Measurements from ENCODE around the gene ADCK2.

GRCh38 chr7:140726281-140726680 is 53.5 kb downstream of the ADCK2 start:
- TF ChIP-seq ZNF8 (CRISPR knock-in tag; IDR thresholded peaks at IDR 0.05) (no peak), TOX (CRISPR knock-in tag; IDR thresholded peaks at IDR 0.05; ENCODE audit: borderline replicate concordance) (no peak), OSR1 (CRISPR knock-in tag; IDR thresholded peaks at IDR 0.05) (no peak), ZC3H10 (CRISPR knock-in tag; IDR thresholded peaks at IDR 0.05) (no peak), ARNTL (CRISPR knock-in tag; IDR thresholded peaks at IDR 0.05; ENCODE audit: borderline replicate concordance, low read depth) (no peak), SNAI2 (CRISPR knock-in tag; IDR thresholded peaks at IDR 0.05) (no peak), CREB5 (CRISPR knock-in tag; IDR thresholded peaks at IDR 0.05; ENCODE audit: low read depth) (no peak), GLIS3 (CRISPR knock-in tag; IDR thresholded peaks at IDR 0.05) (no peak), ZFP3 (CRISPR knock-in tag; IDR thresholded peaks at IDR 0.05) (no peak), RARB (CRISPR knock-in tag; IDR thresholded peaks at IDR 0.05) (no peak), ZFP30 (CRISPR knock-in tag; IDR thresholded peaks at IDR 0.05) (no peak)
- TF ChIP-seq, protein P1, sequence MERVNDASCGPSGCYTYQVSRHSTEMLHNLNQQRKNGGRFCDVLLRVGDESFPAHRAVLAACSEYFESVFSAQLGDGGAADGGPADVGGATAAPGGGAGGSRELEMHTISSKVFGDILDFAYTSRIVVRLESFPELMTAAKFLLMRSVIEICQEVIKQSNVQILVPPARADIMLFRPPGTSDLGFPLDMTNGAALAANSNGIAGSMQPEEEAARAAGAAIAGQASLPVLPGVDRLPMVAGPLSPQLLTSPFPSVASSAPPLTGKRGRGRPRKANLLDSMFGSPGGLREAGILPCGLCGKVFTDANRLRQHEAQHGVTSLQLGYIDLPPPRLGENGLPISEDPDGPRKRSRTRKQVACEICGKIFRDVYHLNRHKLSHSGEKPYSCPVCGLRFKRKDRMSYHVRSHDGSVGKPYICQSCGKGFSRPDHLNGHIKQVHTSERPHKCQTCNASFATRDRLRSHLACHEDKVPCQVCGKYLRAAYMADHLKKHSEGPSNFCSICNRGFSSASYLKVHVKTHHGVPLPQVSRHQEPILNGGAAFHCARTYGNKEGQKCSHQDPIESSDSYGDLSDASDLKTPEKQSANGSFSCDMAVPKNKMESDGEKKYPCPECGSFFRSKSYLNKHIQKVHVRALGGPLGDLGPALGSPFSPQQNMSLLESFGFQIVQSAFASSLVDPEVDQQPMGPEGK (CRISPR knock-in tag; IDR thresholded peaks at IDR 0.05; ENCODE audit: borderline replicate concordance): no peak
- TF ChIP-seq, protein P2, sequence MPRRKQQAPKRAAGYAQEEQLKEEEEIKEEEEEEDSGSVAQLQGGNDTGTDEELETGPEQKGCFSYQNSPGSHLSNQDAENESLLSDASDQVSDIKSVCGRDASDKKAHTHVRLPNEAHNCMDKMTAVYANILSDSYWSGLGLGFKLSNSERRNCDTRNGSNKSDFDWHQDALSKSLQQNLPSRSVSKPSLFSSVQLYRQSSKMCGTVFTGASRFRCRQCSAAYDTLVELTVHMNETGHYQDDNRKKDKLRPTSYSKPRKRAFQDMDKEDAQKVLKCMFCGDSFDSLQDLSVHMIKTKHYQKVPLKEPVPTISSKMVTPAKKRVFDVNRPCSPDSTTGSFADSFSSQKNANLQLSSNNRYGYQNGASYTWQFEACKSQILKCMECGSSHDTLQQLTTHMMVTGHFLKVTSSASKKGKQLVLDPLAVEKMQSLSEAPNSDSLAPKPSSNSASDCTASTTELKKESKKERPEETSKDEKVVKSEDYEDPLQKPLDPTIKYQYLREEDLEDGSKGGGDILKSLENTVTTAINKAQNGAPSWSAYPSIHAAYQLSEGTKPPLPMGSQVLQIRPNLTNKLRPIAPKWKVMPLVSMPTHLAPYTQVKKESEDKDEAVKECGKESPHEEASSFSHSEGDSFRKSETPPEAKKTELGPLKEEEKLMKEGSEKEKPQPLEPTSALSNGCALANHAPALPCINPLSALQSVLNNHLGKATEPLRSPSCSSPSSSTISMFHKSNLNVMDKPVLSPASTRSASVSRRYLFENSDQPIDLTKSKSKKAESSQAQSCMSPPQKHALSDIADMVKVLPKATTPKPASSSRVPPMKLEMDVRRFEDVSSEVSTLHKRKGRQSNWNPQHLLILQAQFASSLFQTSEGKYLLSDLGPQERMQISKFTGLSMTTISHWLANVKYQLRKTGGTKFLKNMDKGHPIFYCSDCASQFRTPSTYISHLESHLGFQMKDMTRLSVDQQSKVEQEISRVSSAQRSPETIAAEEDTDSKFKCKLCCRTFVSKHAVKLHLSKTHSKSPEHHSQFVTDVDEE (CRISPR knock-in tag; IDR thresholded peaks at IDR 0.05): no peak
